ENCODE results near the gene GAS7.

Gene GAS7

GRCh38 chr17:9898812-9899211 lies 299.6 kb downstream of the GAS7 start:
- no peaks in the 10 kb centered on the region for H3K4me1 Mint-ChIP-seq
- DNase-seq (ENCODE audit: low spot score in 2 of 2) (no peak), ATAC-seq (no peak)
- H3K36me3 Mint-ChIP-seq = no peaks in the 10 kb centered on the region
- H3K9me3 Mint-ChIP-seq = no peaks in the 10 kb centered on the region
- H3K27ac Mint-ChIP-seq = no peak overlapping the region
- H3K4me3 Mint-ChIP-seq = no peak overlapping the region

GRCh38 chr17:9897372-9897968 lies 300.9 kb downstream of the GAS7 start:
- Mint-ChIP-seq H3K4me3 (no peak overlapping the region), H3K9me3 (no peaks in the 10 kb centered on the region), H3K4me1 (no peaks in the 10 kb centered on the region), H3K36me3 (no peaks in the 10 kb centered on the region), H3K27ac (no peak overlapping the region)
- no peak for ATAC-seq
- no peak for DNase-seq (ENCODE audit: low spot score in 2 of 2)

GRCh38 chr17:9895923-9896322 lies 302.5 kb downstream of the GAS7 start:
- ATAC-seq (no peak), DNase-seq (ENCODE audit: low spot score in 2 of 2) (no peak)
- no peak overlapping the region for H3K27ac Mint-ChIP-seq
- H3K36me3 Mint-ChIP-seq = no peaks in the 10 kb centered on the region
- no peaks in the 10 kb centered on the region for H3K4me1 Mint-ChIP-seq
- H3K9me3 Mint-ChIP-seq = no peaks in the 10 kb centered on the region
- no peak overlapping the region for H3K4me3 Mint-ChIP-seq

GRCh38 chr17:9894231-9894630 lies 304.2 kb downstream of the GAS7 start:
- Mint-ChIP-seq H3K4me1 (no peaks in the 10 kb centered on the region), H3K27ac (no peak overlapping the region), H3K9me3 (no peaks in the 10 kb centered on the region), H3K36me3 (no peaks in the 10 kb centered on the region), H3K4me3 (no peak overlapping the region)
- ATAC-seq = no peak
- DNase-seq (ENCODE audit: low spot score in 2 of 2) = no peak

- ATAC-seq = no peak
- no peaks in the 10 kb centered on the region for H3K36me3 Mint-ChIP-seq
- no peaks in the 10 kb centered on the region for H3K4me1 Mint-ChIP-seq
- H3K4me3 Mint-ChIP-seq = no peak overlapping the region
- no peak overlapping the region for H3K27ac Mint-ChIP-seq
- DNase-seq (ENCODE audit: low spot score in 2 of 2) = no peak
- H3K9me3 Mint-ChIP-seq = no peaks in the 10 kb centered on the region
These were observed 304.9 kb downstream of the GAS7 start for GRCh38 chr17:9893411-9894012.

GRCh38 chr17:9890124-9890523 lies 308.3 kb downstream of the GAS7 start:
- Mint-ChIP-seq H3K9me3 (no peaks in the 10 kb centered on the region), H3K36me3 (no peaks in the 10 kb centered on the region), H3K4me3 (no peak overlapping the region), H3K4me1 (no peaks in the 10 kb centered on the region), H3K27ac (no peak overlapping the region)
- DNase-seq (ENCODE audit: low spot score in 2 of 2) = no peak
- peak; percentile 63 for ATAC-seq

- Mint-ChIP-seq H3K27ac (no peak overlapping the region), H3K36me3 (no peaks in the 10 kb centered on the region), H3K4me3 (no peak overlapping the region), H3K4me1 (no peaks in the 10 kb centered on the region), H3K9me3 (peaks cover 10% of the 10 kb centered on the region)
- DNase-seq (ENCODE audit: low spot score in 2 of 2) (no peak), ATAC-seq (no peak)
These were observed 310.9 kb downstream of the GAS7 start for GRCh38 chr17:9887508-9887907.

- H3K27ac Mint-ChIP-seq = no peak overlapping the region
- H3K9me3 Mint-ChIP-seq = peaks cover 15% of the 10 kb centered on the region
- ATAC-seq (no peak), DNase-seq (ENCODE audit: low spot score in 2 of 2) (no peak)
- H3K4me3 Mint-ChIP-seq = no peak overlapping the region
- no peaks in the 10 kb centered on the region for H3K4me1 Mint-ChIP-seq
- no peaks in the 10 kb centered on the region for H3K36me3 Mint-ChIP-seq
These were observed 312.1 kb downstream of the GAS7 start for GRCh38 chr17:9886141-9886930.

GRCh38 chr17:9883451-9883850 lies 315.0 kb downstream of the GAS7 start:
- Mint-ChIP-seq H3K4me1 (no peaks in the 10 kb centered on the region), H3K4me3 (no peak overlapping the region), H3K27ac (no peak overlapping the region), H3K9me3 (peaks cover 15% of the 10 kb centered on the region), H3K36me3 (no peaks in the 10 kb centered on the region)
- ATAC-seq = no peak
- DNase-seq (ENCODE audit: low spot score in 2 of 2) = no peak

GRCh38 chr17:9880582-9880999 lies 317.8 kb downstream of the GAS7 start:
- no peak for DNase-seq (ENCODE audit: low spot score in 2 of 2)
- H3K27ac Mint-ChIP-seq = no peak overlapping the region

GRCh38 chr17:9878786-9879525 lies 319.4 kb downstream of the GAS7 start:
- H3K4me1 Mint-ChIP-seq = no peaks in the 10 kb centered on the region
- DNase-seq (ENCODE audit: low spot score in 2 of 2) = no peak
- no peak overlapping the region for H3K4me3 Mint-ChIP-seq
- no peaks in the 10 kb centered on the region for H3K36me3 Mint-ChIP-seq
- peaks cover 15% of the 10 kb centered on the region for H3K9me3 Mint-ChIP-seq
- no peak for ATAC-seq
- H3K27ac Mint-ChIP-seq = no peak overlapping the region

More at GRCh38 chr17:9880582-9880999, 317.8 kb downstream of the GAS7 start:
- Mint-ChIP-seq H3K4me3 (no peak overlapping the region), H3K36me3 (no peaks in the 10 kb centered on the region), H3K9me3 (peaks cover 15% of the 10 kb centered on the region), H3K4me1 (no peaks in the 10 kb centered on the region)
- no peak for ATAC-seq

- Mint-ChIP-seq H3K36me3 (no peaks in the 10 kb centered on the region), H3K27ac (no peak overlapping the region), H3K9me3 (peaks cover 11% of the 10 kb centered on the region), H3K4me1 (no peaks in the 10 kb centered on the region), H3K4me3 (no peak overlapping the region)
- DNase-seq (ENCODE audit: low spot score in 2 of 2) = no peak
- no peak for ATAC-seq
These were observed 320.1 kb downstream of the GAS7 start for GRCh38 chr17:9878356-9878755.

- Mint-ChIP-seq H3K9me3 (no peaks in the 10 kb centered on the region), H3K4me1 (no peaks in the 10 kb centered on the region), H3K4me3 (no peak overlapping the region), H3K36me3 (no peaks in the 10 kb centered on the region), H3K27ac (no peak overlapping the region)
- DNase-seq (ENCODE audit: low spot score in 2 of 2) = no peak
- no peak for ATAC-seq
These were observed 323.0 kb downstream of the GAS7 start for GRCh38 chr17:9875441-9875840.

GRCh38 chr17:9874722-9875121 lies 323.7 kb downstream of the GAS7 start:
- Mint-ChIP-seq H3K27ac (no peak overlapping the region), H3K4me1 (no peaks in the 10 kb centered on the region), H3K36me3 (no peaks in the 10 kb centered on the region), H3K4me3 (no peak overlapping the region), H3K9me3 (no peaks in the 10 kb centered on the region)
- no peak for DNase-seq (ENCODE audit: low spot score in 2 of 2)
- no peak for ATAC-seq

- ATAC-seq (no peak), DNase-seq (ENCODE audit: low spot score in 2 of 2) (no peak)
- no peaks in the 10 kb centered on the region for H3K9me3 Mint-ChIP-seq
- H3K4me3 Mint-ChIP-seq = no peak overlapping the region
- H3K36me3 Mint-ChIP-seq = no peaks in the 10 kb centered on the region
- no peaks in the 10 kb centered on the region for H3K4me1 Mint-ChIP-seq
- H3K27ac Mint-ChIP-seq = no peak overlapping the region
These were observed 325.6 kb downstream of the GAS7 start for GRCh38 chr17:9872852-9873251.
